ENCODE data around the gene C19orf81. TPM values are rescaled to one million over a fixed set of nuclear protein-coding genes. Genes with fewer than 3 reads are reported as not detected.

Gene C19orf81
- total and polyA plus RNA-seq, 4 donors: 1.3 to 2.5 (median 1.7) TPM; not detected in 1

DNA sequence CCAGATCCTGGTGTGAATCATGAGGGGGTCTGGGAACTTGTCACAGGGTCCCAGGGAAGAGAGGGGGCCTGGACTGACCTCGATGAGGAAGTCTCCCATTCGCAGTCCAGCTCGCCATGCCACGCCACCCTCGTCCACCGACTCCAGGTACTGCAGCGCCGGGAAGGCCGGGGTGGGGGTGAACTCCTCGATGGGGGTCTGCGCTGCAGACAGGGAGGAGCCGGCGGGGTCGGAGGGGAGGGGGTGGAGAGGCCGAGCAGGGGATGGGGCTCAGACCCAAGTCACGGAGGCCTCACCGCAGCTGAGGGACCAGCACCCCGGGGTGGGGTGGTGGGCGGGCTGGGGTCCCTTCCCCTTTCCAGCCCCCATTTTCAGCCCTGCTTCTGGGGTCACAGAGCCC is 39.5 kb downstream of the C19orf81 start:
- Histone ChIP-seq H3K4me1 (ENCODE audit: control insufficient read depth in 5 of 5, insufficient read depth in 5 of 5, low read length in 5 of 5) (peaks cover 0 to 2% (median 0%) of the 10 kb centered on the region in 5 donors), H3K36me3 (ENCODE audit: control insufficient read depth in 4 of 4, insufficient read depth in 4 of 4, low read length in 4 of 4) (peaks cover 0 to 2% (median 0%) of the 10 kb centered on the region in 4 donors), H3K4me3 (no peak overlapping the region), H3K27ac (ENCODE audit: low read depth in 1 of 2, low read length in 1 of 2) (no peak overlapping the region), H3K9ac (ENCODE audit: insufficient read depth in 1 of 2, low read length in 2 of 2) (no peak overlapping the region), H3K9me3 (ENCODE audit: control insufficient read depth in 4 of 4, insufficient read depth in 3 of 4, low read length in 3 of 4) (peaks cover 0 to 5% (median 0%) of the 10 kb centered on the region in 4 donors), H3K27me3 (ENCODE audit: control insufficient read depth in 3 of 3, insufficient read depth in 3 of 3, low read length in 2 of 3) (peaks cover 11 to 42% (median 22%) of the 10 kb centered on the region in 3 donors)
- TF ChIP-seq, protein P1, sequence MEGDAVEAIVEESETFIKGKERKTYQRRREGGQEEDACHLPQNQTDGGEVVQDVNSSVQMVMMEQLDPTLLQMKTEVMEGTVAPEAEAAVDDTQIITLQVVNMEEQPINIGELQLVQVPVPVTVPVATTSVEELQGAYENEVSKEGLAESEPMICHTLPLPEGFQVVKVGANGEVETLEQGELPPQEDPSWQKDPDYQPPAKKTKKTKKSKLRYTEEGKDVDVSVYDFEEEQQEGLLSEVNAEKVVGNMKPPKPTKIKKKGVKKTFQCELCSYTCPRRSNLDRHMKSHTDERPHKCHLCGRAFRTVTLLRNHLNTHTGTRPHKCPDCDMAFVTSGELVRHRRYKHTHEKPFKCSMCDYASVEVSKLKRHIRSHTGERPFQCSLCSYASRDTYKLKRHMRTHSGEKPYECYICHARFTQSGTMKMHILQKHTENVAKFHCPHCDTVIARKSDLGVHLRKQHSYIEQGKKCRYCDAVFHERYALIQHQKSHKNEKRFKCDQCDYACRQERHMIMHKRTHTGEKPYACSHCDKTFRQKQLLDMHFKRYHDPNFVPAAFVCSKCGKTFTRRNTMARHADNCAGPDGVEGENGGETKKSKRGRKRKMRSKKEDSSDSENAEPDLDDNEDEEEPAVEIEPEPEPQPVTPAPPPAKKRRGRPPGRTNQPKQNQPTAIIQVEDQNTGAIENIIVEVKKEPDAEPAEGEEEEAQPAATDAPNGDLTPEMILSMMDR (IDR thresholded peaks at IDR 0.05; ENCODE audit: control extremely low read depth, extremely low read depth): no peak
- ATAC-seq (ENCODE audit: insufficient read depth, low FRiP score) (no peak), DNase-seq (no peak)
- WGBS, 2 donors: 59 to 79% methylated on average over 15 to 19 of the region's 19 CpGs

DNA sequence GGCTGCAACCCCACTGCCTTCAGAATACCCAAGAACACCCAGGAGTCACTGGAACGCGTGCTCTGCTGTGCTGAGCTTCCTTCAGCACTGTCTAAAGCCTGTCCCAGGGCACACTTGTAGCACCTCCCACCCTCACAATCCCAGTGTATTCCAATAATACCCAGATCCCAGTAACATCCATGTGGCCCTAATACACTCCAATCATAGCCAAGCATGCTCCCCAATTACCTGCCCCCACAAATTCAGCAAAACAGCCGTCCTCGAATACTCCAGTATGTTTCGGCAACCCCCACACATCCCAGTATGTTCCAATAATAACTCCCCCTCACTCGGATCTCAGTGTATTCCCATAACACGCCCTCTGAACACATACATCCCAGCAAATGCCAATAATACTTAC is 41.2 kb downstream of the C19orf81 start:
- no peak for ATAC-seq (ENCODE audit: insufficient read depth, low FRiP score)
- Histone ChIP-seq H3K27ac (ENCODE audit: low read depth in 1 of 2, low read length in 1 of 2) (no peak overlapping the region), H3K4me1 (ENCODE audit: control insufficient read depth in 5 of 5, insufficient read depth in 5 of 5, low read length in 5 of 5) (peaks cover 0 to 2% (median 0%) of the 10 kb centered on the region in 5 donors), H3K27me3 (ENCODE audit: control insufficient read depth in 3 of 3, insufficient read depth in 3 of 3, low read length in 2 of 3) (peaks cover 17 to 47% (median 22%) of the 10 kb centered on the region in 3 donors), H3K4me3 (no peak overlapping the region), H3K9me3 (ENCODE audit: control insufficient read depth in 4 of 4, insufficient read depth in 3 of 4, low read length in 3 of 4) (peaks cover 0 to 2% (median 0%) of the 10 kb centered on the region in 4 donors), H3K9ac (ENCODE audit: insufficient read depth in 1 of 2, low read length in 2 of 2) (no peak overlapping the region), H3K36me3 (ENCODE audit: control insufficient read depth in 4 of 4, insufficient read depth in 4 of 4, low read length in 4 of 4) (peaks cover 0 to 2% (median 0%) of the 10 kb centered on the region in 4 donors)
- TF ChIP-seq, protein P1 (IDR thresholded peaks at IDR 0.05; ENCODE audit: control extremely low read depth, extremely low read depth): no peak
- 76 to 86% methylated on average over 7 of the region's 7 CpGs for WGBS, 2 donors
- DNase-seq: no peak

DNA sequence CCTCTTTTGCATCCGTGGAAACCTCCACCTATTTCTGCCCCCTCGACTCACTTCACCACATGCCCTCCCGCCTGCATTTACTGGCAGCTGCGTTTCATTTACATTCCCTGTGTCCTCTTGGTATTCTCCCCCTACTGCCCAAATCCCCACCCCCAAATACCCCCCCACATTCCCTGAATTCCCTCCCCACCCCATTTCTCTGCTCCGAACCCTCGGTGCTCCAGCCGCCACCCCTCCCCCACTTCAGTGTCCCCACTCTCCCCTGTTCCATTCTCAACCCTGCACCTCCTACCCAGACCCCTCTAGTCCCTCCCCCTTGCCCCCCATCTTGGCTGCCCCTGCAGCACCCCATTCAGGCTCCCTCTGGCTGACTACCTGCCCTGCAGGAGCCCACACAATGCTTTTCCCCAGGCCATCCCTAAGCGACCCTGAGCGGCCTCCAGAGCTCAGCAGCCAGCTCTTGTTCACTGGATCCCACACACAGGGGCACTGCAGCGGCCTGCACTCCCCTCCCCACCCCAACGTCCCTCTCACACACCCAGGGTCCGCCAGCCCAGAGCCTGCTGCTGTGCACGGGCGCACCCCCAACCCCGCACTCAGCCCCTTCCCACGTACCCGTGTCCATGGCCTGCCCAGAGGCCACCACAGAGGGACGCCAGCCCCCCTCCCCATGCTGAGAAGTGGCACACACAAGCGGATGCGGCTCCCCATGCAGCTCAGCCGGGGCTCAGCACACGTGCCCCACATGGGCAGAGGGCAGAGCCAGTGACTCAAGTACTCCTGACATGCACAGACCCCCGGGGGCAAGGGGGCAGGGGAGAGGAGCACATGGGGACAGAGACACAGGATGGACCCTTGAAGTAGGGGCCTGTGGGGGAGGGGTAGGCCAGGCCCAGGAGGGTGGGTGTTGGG is 44.1 kb downstream of the C19orf81 start:
- Histone ChIP-seq H3K27me3 (ENCODE audit: control insufficient read depth in 3 of 3, insufficient read depth in 3 of 3, low read length in 2 of 3) (peaks cover 11 to 51% (median 15%) of the 10 kb centered on the region in 3 donors), H3K4me1 (ENCODE audit: control insufficient read depth in 5 of 5, insufficient read depth in 5 of 5, low read length in 5 of 5) (no peaks in the 10 kb centered on the region), H3K27ac (ENCODE audit: low read depth in 1 of 2, low read length in 1 of 2) (no peak overlapping the region), H3K9ac (ENCODE audit: insufficient read depth in 1 of 2, low read length in 2 of 2) (no peak overlapping the region), H3K4me3 (no peak overlapping the region), H3K9me3 (ENCODE audit: control insufficient read depth in 4 of 4, insufficient read depth in 3 of 4, low read length in 3 of 4) (peaks cover 0 to 6% (median 0%) of the 10 kb centered on the region in 4 donors), H3K36me3 (ENCODE audit: control insufficient read depth in 4 of 4, insufficient read depth in 4 of 4, low read length in 4 of 4) (no peaks in the 10 kb centered on the region)
- DNase-seq: no peak
- WGBS, 2 donors: 7 to 8% methylated on average over 22 to 23 of the region's 23 CpGs
- ATAC-seq (ENCODE audit: insufficient read depth, low FRiP score): no peak
- TF ChIP-seq, protein P1 (IDR thresholded peaks at IDR 0.05; ENCODE audit: control extremely low read depth, extremely low read depth): no peak

All from lung (tissue), 12 donors.